Measurements from ENCODE around the gene PSMA1. TPM values are rescaled to one million over a fixed set of nuclear protein-coding genes. Genes with fewer than 3 reads are reported as not detected.
"Not testable (repeated sequence)": the region's sequence is repeated elsewhere in the genome, so short reads cannot be mapped to it uniquely, and the experiment has no call there.

Gene PSMA1
- polyA plus RNA-seq (2011; rRNA removed) (222 and 285 TPM in 2 replicates), polyA minus RNA-seq (2011; rRNA and poly(A)+ RNA removed) (69.1 and 95.9 TPM in 2 replicates)

- ChIA-PET POLR2A (interaction anchor here (0.6 to 0.9 kb wide), 3 partner anchors 20 to 1084 kb away, joined by 3 to 5 read pairs (median 3); no protein-coding TSS in a partner anchor), CTCF (interaction anchor here (1.0 to 1.2 kb wide), 4 partner anchors 22 to 388 kb away, joined by 3 to 5 read pairs (median 4); no protein-coding TSS in a partner anchor)
- H3K27ac ChIP-seq (ENCODE audit: low read depth, low read length) = peak within 1 kb of the TSS; percentile 92
- no peaks in the 10 kb centered on the region; the same call in 1 of the 2 replicates for H3K9me3 ChIP-seq (ENCODE audit: control insufficient read depth, insufficient read depth, low read length)
- DNase-seq (ENCODE audit: low read depth, low spot score) = peak; percentile 76
- TF ChIP-seq, protein P1, sequence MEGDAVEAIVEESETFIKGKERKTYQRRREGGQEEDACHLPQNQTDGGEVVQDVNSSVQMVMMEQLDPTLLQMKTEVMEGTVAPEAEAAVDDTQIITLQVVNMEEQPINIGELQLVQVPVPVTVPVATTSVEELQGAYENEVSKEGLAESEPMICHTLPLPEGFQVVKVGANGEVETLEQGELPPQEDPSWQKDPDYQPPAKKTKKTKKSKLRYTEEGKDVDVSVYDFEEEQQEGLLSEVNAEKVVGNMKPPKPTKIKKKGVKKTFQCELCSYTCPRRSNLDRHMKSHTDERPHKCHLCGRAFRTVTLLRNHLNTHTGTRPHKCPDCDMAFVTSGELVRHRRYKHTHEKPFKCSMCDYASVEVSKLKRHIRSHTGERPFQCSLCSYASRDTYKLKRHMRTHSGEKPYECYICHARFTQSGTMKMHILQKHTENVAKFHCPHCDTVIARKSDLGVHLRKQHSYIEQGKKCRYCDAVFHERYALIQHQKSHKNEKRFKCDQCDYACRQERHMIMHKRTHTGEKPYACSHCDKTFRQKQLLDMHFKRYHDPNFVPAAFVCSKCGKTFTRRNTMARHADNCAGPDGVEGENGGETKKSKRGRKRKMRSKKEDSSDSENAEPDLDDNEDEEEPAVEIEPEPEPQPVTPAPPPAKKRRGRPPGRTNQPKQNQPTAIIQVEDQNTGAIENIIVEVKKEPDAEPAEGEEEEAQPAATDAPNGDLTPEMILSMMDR (IDR thresholded peaks at IDR 0.05; ENCODE audit: low read depth, low read length) = no peak
- H3K4me3 ChIP-seq (ENCODE audit: low read depth, low read length) = peak within 1 kb of the TSS; percentile 73
- no peaks in the 10 kb centered on the region for H3K27me3 ChIP-seq (ENCODE audit: control insufficient read depth, insufficient read depth, low read length)
Observed at GRCh38 chr11:14519917-14520746, at the start of gene PSMA1. TSS of gene PSMA1 (minus strand) at chr11:14520386. CDS start at chr11:14520299, 87 bp downstream.

DNA sequence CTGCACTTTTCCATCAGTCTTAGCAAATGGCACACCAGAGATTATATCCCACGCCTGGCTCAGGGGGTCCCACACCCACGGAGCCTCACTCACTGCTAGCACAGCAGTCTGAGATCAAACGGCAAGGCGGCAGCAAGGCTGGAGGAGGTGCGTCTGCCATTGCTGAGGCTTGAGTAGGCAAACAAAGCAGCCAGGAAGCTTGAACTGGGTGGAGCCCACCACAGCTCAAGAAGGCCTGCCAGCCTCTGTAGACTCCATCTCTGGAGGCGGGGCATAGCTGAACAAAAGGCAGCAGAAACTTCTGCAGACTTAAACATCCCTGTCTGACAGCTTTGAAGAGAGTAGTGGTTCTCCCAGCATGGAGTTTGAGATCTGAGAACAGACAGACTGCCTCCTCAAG lies 49.3 kb upstream of the PSMA1 start:
- POLR2A ChIA-PET; H3K9me3 ChIP-seq (ENCODE audit: control insufficient read depth, insufficient read depth, low read length); H3K27ac ChIP-seq (ENCODE audit: low read depth, low read length); CTCF ChIA-PET; DNase-seq (ENCODE audit: low read depth, low spot score); H3K27me3 ChIP-seq (ENCODE audit: control insufficient read depth, insufficient read depth, low read length); H3K4me3 ChIP-seq (ENCODE audit: low read depth, low read length): not testable (repeated sequence)

GRCh38 chr11:14567064-14567651 lies 47.0 kb upstream of the PSMA1 start:
- ChIA-PET POLR2A (no interaction called here), CTCF (no interaction called here)
- H3K4me3 ChIP-seq (ENCODE audit: low read depth, low read length) = no peak overlapping the region
- no peaks in the 10 kb centered on the region for H3K9me3 ChIP-seq (ENCODE audit: control insufficient read depth, insufficient read depth, low read length)
- H3K27ac ChIP-seq (ENCODE audit: low read depth, low read length) = no peak overlapping the region
- DNase-seq (ENCODE audit: low read depth, low spot score) = no peak
- TF ChIP-seq, protein P1 (IDR thresholded peaks at IDR 0.05; ENCODE audit: low read depth, low read length) = no peak
- H3K27me3 ChIP-seq (ENCODE audit: control insufficient read depth, insufficient read depth, low read length) = peaks cover 2% of the 10 kb centered on the region

GRCh38 chr11:14566331-14567063 lies 46.3 kb upstream of the PSMA1 start:
- TF ChIP-seq, protein P1 (IDR thresholded peaks at IDR 0.05; ENCODE audit: low read depth, low read length) = no peak
- CTCF ChIA-PET = no interaction called here

GRCh38 chr11:14565845-14566244 lies 45.7 kb upstream of the PSMA1 start:
- no peaks in the 10 kb centered on the region for H3K9me3 ChIP-seq (ENCODE audit: control insufficient read depth, insufficient read depth, low read length)
- DNase-seq (ENCODE audit: low read depth, low spot score) = no peak
- no peak overlapping the region for H3K27ac ChIP-seq (ENCODE audit: low read depth, low read length)
- POLR2A ChIA-PET = no interaction called here
- CTCF ChIA-PET = no interaction called here
- no peak overlapping the region for H3K4me3 ChIP-seq (ENCODE audit: low read depth, low read length)
- TF ChIP-seq, protein P1 (IDR thresholded peaks at IDR 0.05; ENCODE audit: low read depth, low read length) = no peak
- H3K27me3 ChIP-seq (ENCODE audit: control insufficient read depth, insufficient read depth, low read length) = peaks cover 2% of the 10 kb centered on the region

More at GRCh38 chr11:14566331-14567063, 46.3 kb upstream of the PSMA1 start:
- POLR2A ChIA-PET = no interaction called here
- no peak overlapping the region for H3K27ac ChIP-seq (ENCODE audit: low read depth, low read length)
- H3K27me3 ChIP-seq (ENCODE audit: control insufficient read depth, insufficient read depth, low read length) = peaks cover 2% of the 10 kb centered on the region
- no peak for DNase-seq (ENCODE audit: low read depth, low spot score)
- no peaks in the 10 kb centered on the region for H3K9me3 ChIP-seq (ENCODE audit: control insufficient read depth, insufficient read depth, low read length)
- H3K4me3 ChIP-seq (ENCODE audit: low read depth, low read length) = no peak overlapping the region

Measured in AG04450 (cell line).